ENCODE results near the gene TRIM43B.
"Not testable (repeated sequence)": the region's sequence is repeated elsewhere in the genome, so short reads cannot be mapped to it uniquely, and the experiment has no call there.

TRIM43B gene

DNA sequence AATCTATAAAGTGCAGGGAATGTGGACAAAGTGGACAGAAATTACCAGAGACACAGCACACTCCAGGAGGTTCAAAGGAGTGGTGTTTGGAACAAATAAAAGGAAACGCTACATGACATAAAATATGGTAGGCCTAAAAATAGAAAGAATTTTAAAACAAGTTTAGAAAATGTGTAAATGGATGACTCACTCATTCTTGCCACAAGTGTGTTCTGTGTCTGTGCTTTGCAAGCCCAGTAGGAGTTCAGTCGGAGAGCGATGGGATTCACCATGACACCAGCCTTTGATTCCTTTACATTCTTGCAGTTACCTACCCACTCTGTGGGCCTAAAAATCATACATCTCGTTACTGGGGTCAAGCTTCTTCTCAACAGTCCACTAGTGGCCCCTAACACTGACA, 51.2 kb downstream of the TRIM43B start:
- not testable (repeated sequence) for DNase-seq

- DNase-seq, result not testable (repeated sequence)
Observed at GRCh38 chr2:95429748-95430467, 54.6 kb downstream of the TRIM43B start.

DNA sequence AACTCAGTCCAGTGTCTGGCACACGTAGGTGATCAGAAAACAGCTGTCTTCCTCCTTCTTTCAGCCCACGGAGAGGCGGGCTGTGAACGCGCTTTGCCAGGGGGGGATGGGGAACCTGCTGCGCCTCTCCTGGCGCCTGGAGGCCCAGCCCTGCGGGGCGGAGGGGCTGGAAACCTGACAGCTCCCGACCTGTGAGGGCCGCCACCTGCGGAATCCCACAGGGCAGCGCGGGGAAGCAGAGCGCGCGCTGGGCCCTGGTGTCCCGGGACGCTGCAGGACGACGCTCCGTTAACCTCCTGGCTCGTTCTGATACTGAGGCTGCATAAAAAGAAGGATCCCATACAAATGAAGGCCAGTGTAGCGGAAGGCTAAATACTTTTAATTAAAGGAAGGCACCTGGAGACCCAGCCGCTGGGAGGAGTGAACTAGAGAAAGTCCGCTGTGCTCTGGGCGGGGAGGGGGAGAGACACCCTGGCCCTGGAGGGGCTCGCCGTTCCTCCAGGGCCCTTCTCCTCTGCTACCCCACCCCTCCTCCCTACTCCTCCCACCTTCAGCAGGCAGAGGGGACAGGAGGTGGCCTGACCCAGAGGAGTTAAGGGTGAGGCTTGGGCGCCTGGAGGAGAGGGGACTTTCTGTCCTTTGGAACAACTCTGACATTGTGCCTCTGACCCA, 57.2 kb downstream of the TRIM43B start:
- not testable (repeated sequence) for DNase-seq

Measured in CD4-positive, alpha-beta T cell treated with Interleukin-12 subunit alpha and Interleukin-12 subunit beta, for 1 hour (primary cell).